Activated gamma-delta T cell treated with anti-CD3 and anti-CD28 coated beads, Interleukin-2, amount 50 U/mL, for 16 hours (primary cell): ENCODE measurements around the gene LYRM4.
A peak's percentile ranks its signal among the peaks of the same experiment; 100 is the strongest.

Source experiments
- DNase-seq: peaks from one replicate; pipeline ENCODE4 v3.0.0-alpha.2; 2020; ENCODE audit warnings: low read depth

LYRM4 gene

DNA sequence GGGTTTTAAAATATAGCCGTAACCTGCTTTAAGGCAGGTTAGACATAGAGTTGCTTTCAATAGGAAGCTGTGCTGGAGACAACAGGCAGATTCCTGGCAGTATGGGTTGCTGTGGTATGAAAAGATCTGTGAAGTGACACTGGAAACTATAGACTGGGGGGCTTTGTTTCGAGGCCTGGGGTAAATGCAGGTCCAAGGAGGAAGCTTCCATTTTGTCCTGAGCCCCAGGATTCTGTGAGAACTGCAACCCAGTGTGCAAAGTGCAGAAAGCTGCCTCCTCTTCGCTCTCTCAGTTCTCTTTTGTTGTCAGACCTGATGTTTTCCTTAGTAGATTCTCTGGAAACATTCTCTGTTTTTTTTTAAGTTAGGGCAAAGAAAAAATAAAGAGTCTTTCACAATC lies 86.9 kb downstream of the LYRM4 start:
- DNase-seq: no peak

DNA sequence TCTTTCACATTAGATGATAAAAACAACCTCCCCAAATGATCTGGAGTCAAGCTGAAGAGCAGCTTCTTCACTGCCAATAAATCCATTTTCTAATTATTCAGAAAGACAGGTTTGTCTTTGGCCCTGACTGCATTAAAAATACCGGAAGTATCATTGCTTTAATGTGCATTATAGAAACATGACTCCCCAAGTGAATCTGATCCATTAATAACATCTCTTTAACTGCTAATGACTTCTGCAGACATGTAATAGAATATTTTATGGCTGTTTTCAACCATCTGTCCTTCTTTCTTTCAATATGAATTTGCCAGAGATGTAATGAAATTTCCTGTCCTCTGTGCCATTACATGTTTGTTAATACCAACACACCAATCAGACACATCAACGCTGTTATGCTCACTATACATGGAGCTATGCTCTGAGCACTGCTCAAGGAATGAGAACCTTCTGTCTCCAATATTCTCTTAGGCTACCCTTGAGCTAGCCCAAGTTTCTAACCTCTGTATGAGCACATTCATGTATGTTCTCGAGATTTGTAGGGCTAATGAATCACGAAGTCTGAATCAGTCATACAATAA lies 87.8 kb downstream of the LYRM4 start:
- no peak for DNase-seq

DNA sequence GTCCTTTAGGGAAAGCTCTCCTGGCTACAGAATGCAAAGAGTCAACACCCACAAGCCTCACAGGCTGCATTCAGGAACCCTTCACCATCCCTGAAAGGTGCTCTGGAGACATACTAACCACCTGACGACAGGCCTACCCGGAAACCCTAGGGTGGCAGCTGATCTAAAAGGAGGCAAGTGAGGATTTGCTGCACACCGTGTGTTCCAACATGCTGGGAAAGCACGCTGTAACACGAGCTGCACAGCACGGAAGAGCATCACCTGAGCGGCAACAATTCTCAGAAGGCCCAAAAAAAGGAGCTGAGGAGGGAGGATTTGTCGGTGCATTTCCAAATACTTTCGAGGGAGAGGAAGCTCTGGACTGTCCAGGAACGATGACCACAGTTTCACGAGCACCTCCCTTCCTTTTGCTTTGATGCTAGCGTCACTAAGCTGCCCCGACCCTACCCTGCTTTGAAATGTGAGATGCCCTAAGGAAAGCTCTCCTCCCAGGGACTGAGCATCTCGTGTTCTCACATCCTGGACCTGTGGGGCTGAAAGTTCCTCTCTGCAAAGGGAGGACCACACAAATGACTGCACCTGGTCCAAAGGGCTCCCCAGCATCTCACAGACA lies 88.6 kb downstream of the LYRM4 start:
- no peak for DNase-seq

DNA sequence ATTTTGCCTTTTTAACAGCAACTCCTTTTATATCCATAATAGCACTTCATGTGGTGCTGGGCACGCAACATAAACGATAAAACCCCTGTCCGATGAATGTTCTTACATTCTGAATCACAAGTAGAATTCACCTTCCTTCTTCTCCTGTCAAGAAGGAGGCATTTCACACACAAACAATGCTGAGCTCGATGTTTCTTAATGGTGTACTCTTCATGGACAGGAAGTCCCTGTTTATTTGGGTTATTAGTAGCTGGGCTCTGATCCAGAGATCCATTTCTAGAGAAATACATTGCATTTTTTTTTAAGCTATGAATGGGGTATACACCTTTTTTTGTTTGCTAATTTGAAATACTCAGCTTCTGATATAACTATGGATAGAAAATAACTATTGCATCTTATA lies 93.2 kb downstream of the LYRM4 start:
- no peak for DNase-seq

DNA sequence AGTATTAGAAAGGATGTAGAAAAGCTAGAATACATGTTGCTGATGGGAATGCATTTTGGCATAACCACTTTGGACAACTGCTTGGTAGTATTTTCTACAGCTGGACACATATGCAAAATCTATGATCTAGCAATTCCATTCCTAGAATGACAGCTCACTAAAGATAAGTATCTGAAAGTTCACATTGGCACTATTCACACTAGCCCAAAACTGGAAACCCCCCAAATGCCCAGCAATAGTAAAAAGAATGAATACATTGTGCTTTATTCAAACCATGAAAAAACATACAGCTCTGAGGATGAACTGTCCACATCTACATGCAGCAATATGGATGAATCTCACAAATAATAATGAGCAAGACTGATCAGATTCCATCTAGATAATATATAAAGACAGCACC lies 96.7 kb downstream of the LYRM4 start:
- DNase-seq: no peak

DNA sequence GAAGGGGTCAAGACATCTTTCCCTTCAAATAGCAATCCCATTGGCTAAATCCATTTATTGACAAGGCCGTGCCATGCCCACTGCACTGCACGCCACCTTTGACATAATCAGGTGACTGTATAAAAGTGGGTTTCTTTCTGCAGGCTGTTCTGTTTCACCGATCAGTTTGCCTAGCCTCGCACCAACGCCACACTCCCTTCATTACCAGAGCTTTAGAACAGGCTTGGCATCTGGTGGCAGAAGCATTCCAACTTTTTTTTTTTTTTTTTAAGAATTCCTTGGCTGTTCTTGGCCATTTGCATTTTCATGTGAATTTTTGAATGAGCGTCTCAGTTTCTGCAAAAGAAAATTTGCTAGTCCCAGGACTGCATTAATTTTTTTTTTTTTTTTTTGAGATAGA lies 97.5 kb downstream of the LYRM4 start:
- no peak for DNase-seq

DNA sequence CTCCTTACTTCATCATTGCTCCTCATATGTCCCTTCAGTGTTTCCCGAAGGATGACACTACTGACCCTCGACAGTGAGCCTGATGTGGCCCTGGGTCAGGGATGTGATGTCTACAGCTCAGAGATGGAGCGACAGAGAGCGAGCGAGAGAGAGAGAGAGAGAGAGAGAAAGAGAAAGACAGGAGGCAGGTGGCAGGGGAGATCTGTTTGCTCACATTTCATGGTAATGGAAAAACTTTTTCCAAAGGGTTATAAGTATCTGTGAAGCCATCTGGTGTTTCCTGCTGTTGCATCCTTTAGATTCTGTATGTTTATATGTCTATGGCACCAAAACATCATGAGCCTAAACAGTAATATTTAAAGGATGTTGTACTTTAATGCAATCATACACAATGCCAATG lies 98.4 kb downstream of the LYRM4 start:
- no peak for DNase-seq

DNA sequence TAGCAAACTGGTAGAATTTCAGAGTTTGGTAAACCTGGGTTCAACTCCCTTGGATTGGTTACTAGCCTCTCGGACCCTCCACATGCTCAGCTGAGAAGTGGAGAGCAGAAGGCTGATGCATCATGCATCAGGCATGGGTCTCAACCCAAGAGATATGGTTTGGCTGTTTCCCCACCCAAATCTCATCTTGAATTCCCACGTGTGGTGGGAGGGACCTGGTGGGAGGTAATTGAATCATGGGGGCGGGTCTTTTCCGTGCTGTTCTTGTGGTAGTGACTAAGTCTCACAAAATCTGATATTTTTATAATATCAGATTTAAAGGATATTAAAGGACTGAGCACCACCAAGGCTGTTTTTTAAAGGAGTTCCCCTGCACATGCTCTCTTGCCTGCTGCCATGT lies 100.5 kb downstream of the LYRM4 start:
- DNase-seq: no peak

DNA sequence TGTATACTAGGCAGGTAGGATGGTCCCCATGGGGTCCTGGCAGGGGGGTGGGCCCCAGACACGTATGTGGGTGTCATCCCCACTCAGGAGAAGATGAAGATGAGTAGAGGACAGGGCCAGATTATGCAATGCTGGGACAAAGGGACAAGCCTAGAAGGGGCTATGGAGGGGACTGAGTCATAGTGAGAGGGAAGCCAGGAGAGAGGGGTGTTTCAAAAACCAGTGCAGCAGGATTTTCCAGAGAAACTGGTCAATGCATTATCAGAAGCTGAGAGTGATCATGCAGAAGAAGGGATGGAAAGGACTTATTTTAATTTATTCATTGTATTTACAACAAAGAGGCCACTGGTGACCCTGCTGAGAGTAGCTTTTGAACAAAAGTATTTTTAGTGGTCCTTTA lies 101.6 kb downstream of the LYRM4 start:
- DNase-seq: no peak

DNA sequence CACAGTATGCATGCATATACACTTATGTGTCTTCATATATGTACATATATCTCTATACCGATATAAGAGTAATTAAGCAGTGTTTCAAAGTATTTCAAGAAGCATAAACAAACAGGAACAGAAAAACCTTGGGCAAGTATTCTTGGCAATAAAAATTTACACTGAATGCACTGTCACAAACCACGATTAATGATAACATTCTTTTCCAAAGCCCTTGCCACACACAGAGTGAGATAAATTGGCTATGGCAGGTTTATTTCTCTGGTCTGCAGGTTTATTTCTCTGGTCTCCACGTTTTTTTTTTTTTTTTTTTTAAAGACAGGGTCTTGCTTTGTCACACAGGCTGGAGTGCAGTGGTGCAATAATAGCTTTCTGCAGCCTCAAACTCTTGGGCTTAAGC lies 102.6 kb downstream of the LYRM4 start:
- DNase-seq: no peak

DNA sequence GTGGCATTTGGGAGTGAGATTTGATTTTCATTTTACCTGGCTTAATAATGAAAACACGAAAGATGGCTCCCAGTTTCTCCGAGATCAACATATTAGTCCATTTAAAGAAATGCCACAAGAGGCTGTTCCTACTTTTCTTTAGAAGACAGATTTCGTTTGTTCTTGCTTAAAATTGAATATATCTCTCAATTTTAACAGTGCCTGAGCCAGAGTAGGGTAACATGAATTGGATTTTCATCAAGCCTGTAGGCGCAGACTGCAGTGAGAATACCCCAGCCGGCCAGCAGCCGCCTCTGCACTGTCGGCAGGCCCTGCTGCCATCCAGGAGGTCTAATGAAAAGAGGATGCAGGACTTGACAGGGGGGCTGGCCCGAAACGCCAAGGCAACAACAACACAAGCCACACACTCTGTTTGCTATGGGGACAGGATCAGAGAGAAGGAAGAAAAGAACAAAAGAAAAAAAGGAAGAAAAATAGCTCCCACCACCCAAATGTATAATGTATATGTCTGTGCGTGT lies 103.1 kb downstream of the LYRM4 start:
- no peak for DNase-seq

DNA sequence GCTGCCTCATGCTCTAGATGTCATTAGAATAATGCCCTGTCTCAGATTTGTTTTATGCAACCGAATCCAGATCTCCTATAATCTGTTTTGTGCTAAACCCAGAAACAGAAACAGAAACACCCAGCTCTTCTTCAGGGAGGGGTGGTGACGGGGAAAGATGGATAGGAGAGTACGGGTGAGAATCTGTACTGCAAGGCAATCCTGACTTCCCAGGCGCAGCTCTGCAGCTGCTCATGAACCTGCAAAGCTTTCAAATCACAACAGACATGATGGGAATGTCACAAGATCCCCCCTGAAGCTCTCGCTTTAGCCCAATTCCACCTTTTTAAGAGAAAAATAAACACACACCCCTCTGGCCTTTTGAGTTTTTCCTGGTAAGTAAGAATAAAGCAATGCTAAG lies 104.1 kb downstream of the LYRM4 start:
- DNase-seq: no peak

DNA sequence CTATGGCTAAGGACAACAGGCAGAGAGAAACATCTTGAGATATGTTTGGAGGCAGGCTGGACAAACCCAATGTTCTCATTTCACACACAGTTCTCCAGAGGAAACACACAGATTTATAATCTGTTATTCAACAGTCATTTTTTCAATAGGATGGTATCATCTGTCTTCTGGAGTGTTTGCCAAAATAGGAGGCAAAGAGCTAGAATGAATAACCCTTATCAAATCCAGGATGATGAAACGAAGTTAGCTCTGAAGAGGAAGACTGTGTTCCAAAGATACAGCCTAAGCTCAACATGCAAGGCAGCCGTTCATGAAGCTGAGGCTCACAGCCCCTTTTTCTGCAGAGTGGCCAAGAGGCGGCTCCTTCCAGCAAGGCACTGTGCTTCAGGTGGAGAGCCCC lies 104.8 kb downstream of the LYRM4 start:
- no peak for DNase-seq

DNA sequence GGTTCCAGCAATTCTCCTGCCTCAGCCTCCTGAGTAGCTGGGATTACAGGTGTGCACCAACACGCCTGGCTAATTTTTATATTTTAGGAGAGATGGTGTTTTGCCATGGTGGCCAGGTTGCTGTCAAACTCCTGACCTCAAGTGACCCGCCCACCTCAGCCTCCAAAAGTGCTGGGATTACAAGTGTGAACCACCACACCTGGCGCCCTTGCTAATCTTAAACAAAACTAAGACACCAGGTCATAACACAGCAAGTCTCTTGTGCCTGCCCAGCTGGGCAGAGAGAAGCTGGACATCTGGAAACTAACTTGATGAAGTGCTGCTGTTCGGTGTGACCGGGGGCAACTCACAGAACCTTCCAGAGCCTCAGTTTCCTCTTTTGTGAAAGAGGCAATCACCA lies 107.6 kb downstream of the LYRM4 start:
- DNase-seq: no peak

DNA sequence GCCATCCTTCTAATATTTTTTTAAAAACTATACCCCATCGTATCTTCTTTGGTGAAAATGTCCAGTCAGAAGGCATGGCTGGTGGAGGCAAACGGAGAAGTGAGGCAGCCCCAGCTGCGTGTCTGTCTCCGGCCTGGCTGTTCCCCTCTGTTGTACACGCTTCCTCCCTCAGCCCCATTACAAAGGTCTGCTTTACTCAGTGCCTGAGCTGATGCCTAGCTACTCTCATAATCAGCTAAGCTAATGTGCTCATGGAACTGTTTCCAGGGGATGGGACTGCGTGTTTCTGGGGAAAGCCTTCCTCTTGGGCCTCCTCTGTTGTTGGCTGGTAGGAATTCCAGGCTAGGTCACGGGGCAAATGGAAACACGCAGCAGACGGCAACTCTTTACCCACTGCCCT lies 108.3 kb downstream of the LYRM4 start:
- DNase-seq: no peak

DNA sequence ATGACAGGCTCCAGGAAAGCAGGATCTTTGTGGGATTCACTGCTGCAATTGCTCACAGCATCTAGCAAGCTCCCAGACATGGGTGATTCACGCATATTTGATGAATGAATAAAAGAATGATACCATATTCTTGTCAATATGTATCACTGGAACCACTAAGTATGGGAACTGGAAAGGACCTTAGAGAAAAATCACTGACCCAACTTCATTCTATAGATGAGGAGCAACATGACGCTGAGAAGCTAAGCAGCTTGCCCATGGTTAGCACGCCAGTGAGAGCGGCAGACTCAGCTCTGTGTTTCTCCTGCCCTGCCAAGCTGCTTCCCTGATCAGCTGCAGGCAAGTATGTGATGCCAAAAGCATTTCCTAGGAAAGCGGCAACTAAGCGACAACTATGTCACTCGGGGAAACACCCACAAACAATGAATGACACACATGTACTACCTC lies 108.8 kb downstream of the LYRM4 start:
- DNase-seq: no peak

DNA sequence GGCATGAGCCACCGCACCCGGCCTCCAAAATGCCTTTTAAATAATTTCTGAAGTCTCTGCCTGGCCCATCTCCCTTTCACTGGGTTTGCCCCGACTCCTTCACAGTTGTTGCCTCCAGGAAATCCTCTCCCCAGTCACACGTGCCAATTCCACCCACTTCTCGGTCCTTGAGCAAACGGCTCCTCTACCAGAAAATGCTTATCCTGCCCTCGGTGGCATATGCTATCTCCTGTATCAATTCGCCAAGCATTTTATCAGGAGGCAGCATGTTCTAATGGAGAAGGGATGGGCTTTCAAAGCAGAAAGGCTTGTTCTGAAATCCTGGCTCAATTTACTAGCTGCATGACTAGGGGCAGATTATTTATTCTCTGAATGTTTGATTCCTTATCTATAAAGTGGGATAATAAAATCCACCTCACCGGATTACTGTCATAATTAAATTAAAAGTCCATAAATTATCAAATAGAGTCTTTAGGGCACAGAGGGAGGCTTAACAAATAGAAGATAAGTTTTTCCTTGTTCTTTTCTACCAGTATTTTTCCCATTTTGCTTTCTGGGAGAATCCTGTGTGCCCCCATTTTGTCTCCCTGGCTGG lies 109.3 kb downstream of the LYRM4 start:
- DNase-seq: no peak

DNA sequence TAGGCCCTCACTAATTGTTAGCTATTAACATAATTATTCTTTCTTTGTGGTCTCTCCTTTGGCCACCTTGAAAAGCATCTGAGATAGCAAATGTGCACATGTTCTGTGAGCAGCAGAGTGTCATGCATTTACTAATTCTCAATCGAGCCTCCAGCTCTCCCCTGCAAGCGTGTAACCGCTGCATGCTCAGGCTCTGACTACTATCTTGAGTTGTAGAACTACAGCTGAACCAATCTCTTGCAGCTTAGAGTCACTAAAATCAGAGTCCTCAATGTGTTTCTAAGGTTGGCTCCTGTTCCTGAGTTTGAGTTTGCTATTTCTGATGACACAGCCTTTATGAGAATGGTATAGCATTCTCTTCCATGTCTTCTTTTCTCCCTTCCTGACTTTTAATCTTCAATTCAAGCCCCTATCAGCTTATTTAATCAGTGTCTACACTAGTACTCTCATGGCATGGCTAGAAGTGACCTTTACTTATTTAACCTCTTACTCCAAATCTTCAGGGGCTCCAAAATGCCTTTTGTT lies 110.1 kb downstream of the LYRM4 start:
- no peak for DNase-seq

DNA sequence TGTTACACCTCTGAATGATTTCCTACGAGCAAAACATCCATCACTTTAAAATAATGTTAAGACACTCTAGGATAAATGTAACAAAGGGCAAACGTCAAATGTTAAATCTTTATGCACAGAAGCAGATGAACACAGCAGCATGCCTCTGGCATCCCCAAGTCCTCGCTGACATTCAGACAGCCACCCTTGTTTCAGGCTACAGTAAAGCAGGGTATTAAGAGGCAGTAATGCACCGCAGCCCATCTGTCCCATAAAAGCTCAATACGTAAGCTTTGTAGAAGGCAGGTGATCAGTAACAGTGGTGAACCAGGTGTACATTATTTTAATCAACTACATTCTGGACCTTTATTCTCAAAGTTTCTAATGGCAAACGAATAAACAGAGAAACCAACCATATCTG lies 110.9 kb downstream of the LYRM4 start:
- DNase-seq: no peak

DNA sequence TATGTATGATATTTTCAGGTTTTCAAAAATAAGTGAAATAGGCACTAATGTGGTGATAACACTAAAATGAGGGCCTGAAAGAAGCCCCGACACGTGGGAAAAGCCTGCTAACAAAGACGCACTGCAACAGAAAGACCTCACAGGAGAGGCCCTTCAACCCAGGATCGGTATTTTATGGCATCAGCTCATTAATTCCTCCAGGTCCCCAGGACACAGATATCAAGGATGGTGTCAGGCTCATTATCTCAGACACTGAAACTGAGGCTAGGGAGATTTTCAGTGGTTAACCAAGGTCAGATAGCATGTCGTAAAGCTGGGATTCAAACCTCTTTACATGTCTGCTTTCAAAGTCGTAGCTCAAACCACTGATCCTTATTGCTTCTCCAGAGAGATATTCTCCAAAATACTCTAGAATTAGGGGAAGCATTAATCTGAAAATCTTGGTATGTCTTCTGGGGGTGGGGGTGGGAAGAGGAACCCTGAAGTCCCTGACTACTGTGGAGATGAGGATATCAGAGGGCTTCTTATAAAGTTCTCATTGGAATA lies 111.5 kb downstream of the LYRM4 start:
- no peak for DNase-seq

DNA sequence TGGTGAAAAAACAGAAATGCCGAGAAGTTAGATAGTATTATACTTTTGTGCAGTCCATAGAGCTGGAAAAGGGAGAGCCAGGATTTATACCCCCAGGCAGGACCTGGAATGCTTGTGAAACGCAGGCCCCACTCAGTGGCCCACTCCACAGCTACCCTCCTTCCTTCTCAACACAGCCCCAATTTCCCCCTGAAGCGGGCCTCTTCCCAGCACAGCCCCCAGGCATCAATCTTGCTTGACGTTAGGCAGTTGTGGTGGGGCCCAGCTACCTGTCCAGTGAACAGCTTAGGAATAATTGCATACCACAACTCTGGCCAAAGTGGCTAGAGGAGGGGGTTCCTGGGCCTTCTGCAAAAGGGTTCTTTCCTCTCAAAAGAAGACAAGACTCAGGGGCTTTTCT lies 114.4 kb downstream of the LYRM4 start:
- DNase-seq: no peak

DNA sequence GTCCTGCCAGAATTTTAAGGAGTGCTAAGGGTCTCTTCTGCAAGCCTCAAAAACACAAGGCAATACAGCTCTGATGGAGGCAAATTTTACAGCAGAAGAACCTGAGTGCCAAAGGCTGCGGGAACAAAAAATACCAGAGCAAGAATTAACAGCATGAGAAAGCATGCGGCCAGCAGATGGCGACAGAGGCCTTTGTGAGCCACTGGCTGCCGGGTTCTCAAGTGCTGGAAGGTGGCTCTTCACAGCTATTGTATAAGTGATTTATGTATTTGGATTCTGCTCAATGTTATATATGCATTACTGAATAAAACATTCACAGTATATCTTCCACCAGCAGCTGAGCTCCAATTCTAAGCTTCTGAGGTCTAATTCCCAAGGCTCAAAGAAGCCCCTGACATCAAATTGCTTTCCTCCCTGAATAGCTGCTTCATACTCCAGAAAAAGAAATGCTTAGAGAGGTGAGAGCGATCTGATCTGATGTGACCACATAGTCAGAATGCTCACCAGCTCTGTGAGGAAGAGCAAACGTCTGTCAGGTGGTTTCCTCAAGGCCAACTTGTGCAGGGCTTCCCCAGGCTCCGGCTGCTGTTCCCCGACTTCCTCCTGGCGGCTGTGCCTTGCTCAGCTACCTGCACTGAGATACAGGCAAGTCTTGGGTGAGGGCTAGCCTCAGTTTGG lies 117.0 kb downstream of the LYRM4 start:
- peak; percentile 71 for DNase-seq

DNA sequence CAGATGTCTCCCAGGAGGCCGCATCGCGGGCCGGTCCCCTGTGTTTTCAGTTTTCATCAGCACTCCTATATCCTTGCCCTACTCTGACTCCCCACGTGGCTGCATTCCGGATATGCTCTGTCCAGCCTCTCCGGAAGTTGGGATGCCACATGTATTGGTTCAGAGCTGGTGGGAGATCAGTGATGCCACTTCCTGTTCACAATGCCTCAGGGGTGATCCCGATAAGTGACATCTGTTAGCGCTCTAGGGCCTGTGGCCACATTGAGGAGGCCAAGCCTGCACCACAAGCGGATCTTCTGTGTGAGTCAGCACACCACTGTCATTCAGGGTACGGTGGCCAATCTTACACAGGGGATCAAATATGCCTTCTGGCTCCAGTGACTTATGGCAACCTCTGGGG lies 117.8 kb downstream of the LYRM4 start:
- no peak for DNase-seq
